Measurements from ENCODE around the gene C1QB. TPM values are rescaled to one million over a fixed set of nuclear protein-coding genes. Genes with fewer than 3 reads are reported as not detected.

C1QB gene
- polyA plus RNA-seq, 3 donors: 3.9 to 15.4 (median 6.4) TPM

GRCh38 chr1:22619252-22619651 lies 33.8 kb upstream of the C1QB start:
- H3K4me1 Mint-ChIP-seq: peaks cover 6% of the 10 kb centered on the region
- Histone ChIP-seq H3K27ac (ENCODE audit: low read depth in 1 of 2, low read length in 2 of 2) (no peak overlapping the region), H3K36me3 (replicated peaks in 1 of 2; ENCODE audit: control insufficient read depth in 1 of 2, insufficient read depth in 2 of 2, low read length in 2 of 2) (no peaks in the 10 kb centered on the region), H2AFZ (ENCODE audit: insufficient read depth, low read depth, low read length, poor library complexity, severe bottlenecking) (no peak overlapping the region), H3K4me3 (replicated peaks in 1 of 3; ENCODE audit: low read depth in 2 of 3, low read length in 3 of 3) (no peak overlapping the region), H3K9me3 (replicated peaks in 1 of 2; ENCODE audit: control insufficient read depth in 1 of 2, insufficient read depth in 1 of 2, low read length in 2 of 2) (no peaks in the 10 kb centered on the region), H3K4me1 (ENCODE audit: control insufficient read depth in 1 of 2, insufficient read depth in 2 of 2, low read length in 2 of 2) (no peaks in the 10 kb centered on the region), H4K20me1 (ENCODE audit: insufficient read depth, low read length) (no peaks in the 10 kb centered on the region), H3K9ac (ENCODE audit: insufficient read depth, low read length, poor library complexity, severe bottlenecking) (no peak overlapping the region), H3K4me2 (replicated peaks; ENCODE audit: extremely low read depth, low read length, poor library complexity, severe bottlenecking) (no peak overlapping the region), H3K79me2 (ENCODE audit: insufficient read depth, low read length) (no peaks in the 10 kb centered on the region), H3K27me3 (ENCODE audit: control insufficient read depth in 2 of 2, insufficient read depth in 2 of 2, low read length in 2 of 2) (peaks cover 0 to 7% of the 10 kb centered on the region in 2 donors)
- no peaks in the 10 kb centered on the region for H3K36me3 Mint-ChIP-seq
- no peak overlapping the region for H3K4me3 Mint-ChIP-seq
- no peaks in the 10 kb centered on the region for H3K9me3 Mint-ChIP-seq
- TF ChIP-seq, protein P1, sequence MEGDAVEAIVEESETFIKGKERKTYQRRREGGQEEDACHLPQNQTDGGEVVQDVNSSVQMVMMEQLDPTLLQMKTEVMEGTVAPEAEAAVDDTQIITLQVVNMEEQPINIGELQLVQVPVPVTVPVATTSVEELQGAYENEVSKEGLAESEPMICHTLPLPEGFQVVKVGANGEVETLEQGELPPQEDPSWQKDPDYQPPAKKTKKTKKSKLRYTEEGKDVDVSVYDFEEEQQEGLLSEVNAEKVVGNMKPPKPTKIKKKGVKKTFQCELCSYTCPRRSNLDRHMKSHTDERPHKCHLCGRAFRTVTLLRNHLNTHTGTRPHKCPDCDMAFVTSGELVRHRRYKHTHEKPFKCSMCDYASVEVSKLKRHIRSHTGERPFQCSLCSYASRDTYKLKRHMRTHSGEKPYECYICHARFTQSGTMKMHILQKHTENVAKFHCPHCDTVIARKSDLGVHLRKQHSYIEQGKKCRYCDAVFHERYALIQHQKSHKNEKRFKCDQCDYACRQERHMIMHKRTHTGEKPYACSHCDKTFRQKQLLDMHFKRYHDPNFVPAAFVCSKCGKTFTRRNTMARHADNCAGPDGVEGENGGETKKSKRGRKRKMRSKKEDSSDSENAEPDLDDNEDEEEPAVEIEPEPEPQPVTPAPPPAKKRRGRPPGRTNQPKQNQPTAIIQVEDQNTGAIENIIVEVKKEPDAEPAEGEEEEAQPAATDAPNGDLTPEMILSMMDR (IDR thresholded peaks at IDR 0.05): no peak
- H3K27me3 Mint-ChIP-seq (ENCODE audit: low read depth in 3 of 3): peaks cover 13 to 30% (median 28%) of the 10 kb centered on the region in 3 donors
- intact Hi-C loops (cut with micrococcal nuclease): no loop called here
- peak in 2 of 3 donors; percentile 4 to 21 for DNase-seq
- WGBS (ENCODE audit: insufficient coverage): 30% methylated on average over 2 of the region's 7 CpGs
- H3K27ac Mint-ChIP-seq: no peak overlapping the region

GRCh38 chr1:22619798-22620197 lies 33.2 kb upstream of the C1QB start:
- H3K4me3 ChIP-seq (replicated peaks in 1 of 3; ENCODE audit: low read depth in 2 of 3, low read length in 3 of 3): no peak overlapping the region
- Mint-ChIP-seq H3K9me3 (no peaks in the 10 kb centered on the region), H3K4me1 (peaks cover 6% of the 10 kb centered on the region), H3K27me3 (ENCODE audit: low read depth in 3 of 3) (peaks cover 13 to 30% (median 29%) of the 10 kb centered on the region in 3 donors), H3K36me3 (no peaks in the 10 kb centered on the region), H3K27ac (peak overlapping the region in 1 of 7 donors; percentile 2), H3K4me3 (no peak overlapping the region)
- no peaks in the 10 kb centered on the region for H3K36me3 ChIP-seq (replicated peaks in 1 of 2; ENCODE audit: control insufficient read depth in 1 of 2, insufficient read depth in 2 of 2, low read length in 2 of 2)
- 56% methylated on average over 7 of the region's 12 CpGs for WGBS (ENCODE audit: insufficient coverage)
- H3K27ac ChIP-seq (ENCODE audit: low read depth in 1 of 2, low read length in 2 of 2): no peak overlapping the region
- no peaks in the 10 kb centered on the region for H3K9me3 ChIP-seq (replicated peaks in 1 of 2; ENCODE audit: control insufficient read depth in 1 of 2, insufficient read depth in 1 of 2, low read length in 2 of 2)
- H4K20me1 ChIP-seq (ENCODE audit: insufficient read depth, low read length): no peaks in the 10 kb centered on the region
- DNase-seq: no peak
- H3K4me1 ChIP-seq (ENCODE audit: control insufficient read depth in 1 of 2, insufficient read depth in 2 of 2, low read length in 2 of 2): no peaks in the 10 kb centered on the region
- intact Hi-C loops (cut with micrococcal nuclease): no loop called here
- no peak overlapping the region for H2AFZ ChIP-seq (ENCODE audit: insufficient read depth, low read depth, low read length, poor library complexity, severe bottlenecking)
- no peak overlapping the region for H3K4me2 ChIP-seq (replicated peaks; ENCODE audit: extremely low read depth, low read length, poor library complexity, severe bottlenecking)
- H3K79me2 ChIP-seq (ENCODE audit: insufficient read depth, low read length): no peaks in the 10 kb centered on the region
- peaks cover 0 to 7% of the 10 kb centered on the region in 2 donors for H3K27me3 ChIP-seq (ENCODE audit: control insufficient read depth in 2 of 2, insufficient read depth in 2 of 2, low read length in 2 of 2)
- TF ChIP-seq, protein P1 (IDR thresholded peaks at IDR 0.05): no peak
- H3K9ac ChIP-seq (ENCODE audit: insufficient read depth, low read length, poor library complexity, severe bottlenecking): no peak overlapping the region
